ENCODE results near the gene FHOD3. TPM values are rescaled to one million over a fixed set of nuclear protein-coding genes. Genes with fewer than 3 reads are reported as not detected.
A peak's percentile ranks its signal among the peaks of the same experiment; 100 is the strongest.

Gene FHOD3
- 10 to 100 TPM; 15.6 to 25.9 (median 21.6) TPM for total RNA-seq

- H3K36me3 ChIP-seq: no peaks in the 10 kb centered on the region
- H3K4me3 ChIP-seq: peak within 1 kb of the TSS; percentile 54 to 67 (median 64)
- peak within 1 kb of the TSS in 3 of 4 donors; percentile 51 to 73 (median 67) for H3K27ac ChIP-seq
- peaks cover 0 to 24% (median 12%) of the 10 kb centered on the region in 4 donors for H3K4me1 ChIP-seq
- TF ChIP-seq CTCF (IDR thresholded peaks at IDR 0.05) (no peak), POLR2A (IDR thresholded peaks at IDR 0.05) (no peak), EP300 (IDR thresholded peaks at IDR 0.05) (no peak)
- peaks cover 0 to 13% of the 10 kb centered on the region in 2 donors for H3K27me3 ChIP-seq
- WGBS, 2 donors: 0% methylated on average over 20 to 42 of the region's 91 CpGs
- H3K9me3 ChIP-seq: no peaks in the 10 kb centered on the region
- DNase-seq (ENCODE audit: low spot score in 2 of 2): peak in 1 of 2 donors; percentile 16
These were observed at the start of gene FHOD3 for GRCh38 chr18:36297417-36298125. TSS of gene FHOD3 (plus strand) at chr18:36297713. CDS start at chr18:36297836, 123 bp downstream.

GRCh38 chr18:36249392-36249791, 48.1 kb upstream of the FHOD3 start:
- TF ChIP-seq EP300 (IDR thresholded peaks at IDR 0.05): no peak
- TF ChIP-seq CTCF (IDR thresholded peaks at IDR 0.05): no peak
- no peak for TF ChIP-seq POLR2A (IDR thresholded peaks at IDR 0.05)
- H3K27ac ChIP-seq: no peak overlapping the region
- DNase-seq (ENCODE audit: low spot score in 2 of 2): no peak
- H3K9me3 ChIP-seq: peaks cover 0 to 30% (median under 1%) of the 10 kb centered on the region in 4 donors
- H3K27me3 ChIP-seq: no peaks in the 10 kb centered on the region
- no peaks in the 10 kb centered on the region for H3K4me1 ChIP-seq
- H3K4me3 ChIP-seq: no peak overlapping the region
- peaks cover 0 to 19% (median 0%) of the 10 kb centered on the region in 3 donors for H3K36me3 ChIP-seq

GRCh38 chr18:36250827-36251226, 46.7 kb upstream of the FHOD3 start:
- 70 to 71% methylated on average over 2 of the region's 2 CpGs for WGBS, 2 donors
- Histone ChIP-seq H3K9me3 (peaks cover 0 to 20% (median 0%) of the 10 kb centered on the region in 4 donors), H3K4me1 (no peaks in the 10 kb centered on the region), H3K27me3 (no peaks in the 10 kb centered on the region), H3K4me3 (no peak overlapping the region), H3K27ac (no peak overlapping the region), H3K36me3 (peaks cover 0 to 19% (median 0%) of the 10 kb centered on the region in 3 donors)
- TF ChIP-seq CTCF (IDR thresholded peaks at IDR 0.05) (no peak), EP300 (IDR thresholded peaks at IDR 0.05) (no peak), POLR2A (IDR thresholded peaks at IDR 0.05) (no peak)
- DNase-seq (ENCODE audit: low spot score in 2 of 2): no peak

GRCh38 chr18:36255072-36255698, 42.3 kb upstream of the FHOD3 start:
- Histone ChIP-seq H3K9me3 (no peaks in the 10 kb centered on the region), H3K4me1 (no peaks in the 10 kb centered on the region), H3K27me3 (no peaks in the 10 kb centered on the region), H3K27ac (no peak overlapping the region), H3K36me3 (no peaks in the 10 kb centered on the region), H3K4me3 (no peak overlapping the region)
- TF ChIP-seq POLR2A (IDR thresholded peaks at IDR 0.05) (no peak), CTCF (IDR thresholded peaks at IDR 0.05) (no peak), EP300 (IDR thresholded peaks at IDR 0.05) (no peak)
- no peak for DNase-seq (ENCODE audit: low spot score in 2 of 2)
- WGBS, 2 donors: 45 to 55% methylated on average over 10 of the region's 10 CpGs

- Histone ChIP-seq H3K4me1 (no peaks in the 10 kb centered on the region), H3K27me3 (no peaks in the 10 kb centered on the region), H3K9me3 (no peaks in the 10 kb centered on the region), H3K36me3 (no peaks in the 10 kb centered on the region), H3K27ac (no peak overlapping the region), H3K4me3 (no peak overlapping the region)
- WGBS, 2 donors: 87 to 90% methylated on average over 7 of the region's 7 CpGs
- no peak for DNase-seq (ENCODE audit: low spot score in 2 of 2)
- TF ChIP-seq EP300 (IDR thresholded peaks at IDR 0.05): no peak
- no peak for TF ChIP-seq CTCF (IDR thresholded peaks at IDR 0.05)
- TF ChIP-seq POLR2A (IDR thresholded peaks at IDR 0.05): no peak
These were observed 41.4 kb upstream of the FHOD3 start for GRCh38 chr18:36256094-36256493.
